ENCODE data around the gene WDR33.

DNA sequence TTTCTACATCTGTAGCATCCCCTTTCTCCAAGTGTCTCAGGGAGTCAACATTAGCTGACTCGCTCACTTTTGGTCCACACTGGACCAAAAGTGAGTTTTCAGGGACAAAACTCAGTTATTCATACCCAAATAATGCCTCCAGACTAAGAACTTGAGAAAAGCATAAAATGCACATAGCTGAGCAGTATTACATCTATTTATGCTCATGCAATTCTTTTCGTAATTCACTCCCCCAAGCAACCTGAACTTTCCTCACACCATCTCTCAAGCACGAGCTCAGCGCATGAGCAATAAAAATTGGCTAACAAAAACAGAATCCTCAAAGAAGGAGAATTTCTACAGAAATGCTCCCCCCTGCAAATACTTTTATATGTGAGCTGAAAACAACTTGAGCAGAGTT lies 92.7 kb downstream of the WDR33 start:
- TF ChIP-seq POLR2A (IDR thresholded peaks at IDR 0.05) (no peak), CTCF (IDR thresholded peaks at IDR 0.05) (no peak)
